GM12878 (cell line): ENCODE data around the gene TMEM39B. TPM values are rescaled to one million over a fixed set of nuclear protein-coding genes. Genes with fewer than 3 reads are reported as not detected.

Experiments
- CBX5 ChIP-seq: sonication (generic); IDR thresholded peaks from 2 replicates; pipeline ENCODE4 v1.6.1; 2016; ENCODE audit warnings: low read depth, moderate library complexity, mild to moderate bottlenecking, inconsistent platforms
- IRF4 ChIP-seq: IDR thresholded peaks from 2 replicates; pipeline ENCODE4 v1.6.1; 2011; ENCODE audit warnings: low read depth, low read length
- KAT2A ChIP-seq: conservative IDR thresholded peaks from 2 replicates; pipeline ENCODE4 v1.6.1; 2011; ENCODE audit warnings: low read depth, low read length; ENCODE audit not compliant: control insufficient read depth
- POLR2AphosphoS5 ChIP-seq: IDR thresholded peaks from 2 replicates; pipeline ENCODE4 v1.6.1; 2011; ENCODE audit warnings: mild to moderate bottlenecking, low read length, inconsistent platforms
- TBL1XR1 ChIP-seq: IDR thresholded peaks from 2 replicates; pipeline ENCODE4 v1.6.1; 2012; ENCODE audit warnings: low read depth, low read length, improper control_type of control experiment
- ZNF24 ChIP-seq: fragments of 450-650 bp; IDR thresholded peaks from 2 replicates; pipeline ENCODE4 v1.6.1; 2017; ENCODE audit warnings: antibody characterized with exemption, mild to moderate bottlenecking
- polyA plus RNA-seq, 11 experiments: library from polyadenylated mRNA; depleted of rRNA in 4 of 11; unstranded in 6 of 11; stranded (reverse) in 5 of 11; fragments of >200 nt; fragmentation: Nextera tagmentation in 4 of 11; fragmentation: Illumina TruSeq in 1 of 11; extraction: Ambion mirVana in 4 of 11; extraction: Trizol in 1 of 11; gene quantifications; 1 replicate in 1 of 11; 2 replicates in 10 of 11; pipeline versions ENCODE4 v1.2.1 to v1.2.3, GENCODE V29; 2011 to 2016; ENCODE audit warnings: inconsistent platforms in 2 of 11, missing spikeins in 2 of 11, low read depth in 1 of 11
- total RNA-seq, 4 experiments: library from RNA; depleted of rRNA in 3 of 4; stranded (reverse); fragments of >200 nt in 3 of 4; fragmentation: Illumina TruSeq in 1 of 4; extraction: Trizol in 1 of 4; gene quantifications; 2 replicates each; pipeline versions ENCODE4 v1.2.1 to v1.2.3, GENCODE V29; 2013 to 2021
- TF ChIP-seq, protein P1 (sequence below): fragments of 150-350 bp; IDR thresholded peaks from 2 replicates; pipeline ENCODE4 v1.6.1; 2014; ENCODE audit warnings: mild to moderate bottlenecking, low read depth, low read length
- TF ChIP-seq, protein P2 (sequence below): IDR thresholded peaks from 2 replicates; pipeline ENCODE4 v1.6.1; 2012; ENCODE audit warnings: low read depth, low read length, improper control_type of control experiment
- TF ChIP-seq, protein P3 (sequence below): IDR thresholded peaks from 2 replicates; pipeline ENCODE4 v1.6.1; 2012; ENCODE audit warnings: low read length, inconsistent platforms
- TF ChIP-seq, protein P4 (sequence below): fragments of 450-650 bp; formaldehyde crosslinking; IDR thresholded peaks from 2 replicates; pipeline ENCODE4 v1.5.0; 2022; ENCODE audit warnings: mild to moderate bottlenecking, missing genetic modification characterization
- TF ChIP-seq, protein P5 (sequence below): fragments of 450-650 bp; IDR thresholded peaks from 2 replicates; pipeline ENCODE4 v1.6.1; 2017; ENCODE audit warnings: mild to moderate bottlenecking, moderate library complexity
- TF ChIP-seq, protein P6 (sequence below): IDR thresholded peaks from 2 replicates; pipeline ENCODE4 v1.6.1; 2012; ENCODE audit warnings: mild to moderate bottlenecking, low read depth, low read length

The TMEM39B gene
- total and polyA plus RNA-seq, 10 of the 15 experiments (the other 5 are each of a cell fraction or from before 2014, with no cell fraction given): 2.3 to 27.2 (median 12.3) TPM

DNA sequence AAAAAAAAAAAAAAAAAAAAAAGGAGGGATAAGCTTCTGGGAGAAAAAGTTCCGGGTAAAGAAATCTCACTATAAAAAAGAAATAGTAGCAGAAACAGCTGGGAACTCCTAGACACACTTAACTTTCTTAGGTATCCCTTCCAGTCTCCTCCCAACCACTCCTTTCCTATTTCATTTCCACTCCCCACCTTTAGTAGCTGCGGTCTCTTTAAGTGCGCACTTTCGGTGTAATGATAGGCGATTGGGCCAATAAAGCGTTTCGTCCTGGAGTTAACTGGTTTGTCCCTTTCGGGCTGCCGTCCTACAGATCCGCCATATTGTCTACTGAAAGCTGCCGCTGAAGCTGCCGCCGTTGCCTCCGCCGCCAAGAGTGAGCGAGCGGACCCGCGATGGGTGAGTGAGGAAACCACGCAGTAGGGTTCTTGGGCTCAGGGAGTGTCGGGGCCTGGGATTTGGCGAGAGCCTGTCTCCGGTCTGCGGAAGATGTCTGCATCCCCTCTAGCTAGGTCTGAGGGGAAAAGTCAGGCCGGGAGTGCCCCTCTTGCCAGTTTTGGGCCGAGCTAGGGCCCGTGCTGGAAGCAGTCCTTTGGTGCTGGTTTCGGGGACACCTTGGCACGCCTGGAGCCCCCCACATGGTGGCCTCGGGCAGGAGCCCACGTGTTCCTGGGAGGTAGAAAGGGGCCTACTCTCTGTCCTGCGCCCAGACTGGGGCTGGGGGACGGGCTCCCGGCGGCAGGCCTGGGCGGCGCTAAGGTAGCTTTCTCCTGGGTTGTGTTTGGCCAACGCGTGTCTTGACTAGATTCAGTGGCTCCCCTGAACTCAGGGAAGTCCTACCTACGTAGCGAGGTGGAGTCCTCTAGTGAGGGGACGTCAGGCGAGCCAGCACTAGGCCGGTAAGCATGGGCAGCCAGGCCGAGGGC is 35.3 kb downstream of the TMEM39B start, which contains the start of gene KPNA6 (continued):
- TF ChIP-seq IRF4 (0 out of 2 replicates have a peak, but pooled peaks have one; percentile 2), KAT2A (no peak), ZNF24 (no peak), POLR2AphosphoS5 (peak; percentile 78), TBL1XR1 (no peak), CBX5 (no peak)
- TF ChIP-seq, protein P1, sequence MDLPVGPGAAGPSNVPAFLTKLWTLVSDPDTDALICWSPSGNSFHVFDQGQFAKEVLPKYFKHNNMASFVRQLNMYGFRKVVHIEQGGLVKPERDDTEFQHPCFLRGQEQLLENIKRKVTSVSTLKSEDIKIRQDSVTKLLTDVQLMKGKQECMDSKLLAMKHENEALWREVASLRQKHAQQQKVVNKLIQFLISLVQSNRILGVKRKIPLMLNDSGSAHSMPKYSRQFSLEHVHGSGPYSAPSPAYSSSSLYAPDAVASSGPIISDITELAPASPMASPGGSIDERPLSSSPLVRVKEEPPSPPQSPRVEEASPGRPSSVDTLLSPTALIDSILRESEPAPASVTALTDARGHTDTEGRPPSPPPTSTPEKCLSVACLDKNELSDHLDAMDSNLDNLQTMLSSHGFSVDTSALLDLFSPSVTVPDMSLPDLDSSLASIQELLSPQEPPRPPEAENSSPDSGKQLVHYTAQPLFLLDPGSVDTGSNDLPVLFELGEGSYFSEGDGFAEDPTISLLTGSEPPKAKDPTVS: no peak
- TF ChIP-seq, protein P2, sequence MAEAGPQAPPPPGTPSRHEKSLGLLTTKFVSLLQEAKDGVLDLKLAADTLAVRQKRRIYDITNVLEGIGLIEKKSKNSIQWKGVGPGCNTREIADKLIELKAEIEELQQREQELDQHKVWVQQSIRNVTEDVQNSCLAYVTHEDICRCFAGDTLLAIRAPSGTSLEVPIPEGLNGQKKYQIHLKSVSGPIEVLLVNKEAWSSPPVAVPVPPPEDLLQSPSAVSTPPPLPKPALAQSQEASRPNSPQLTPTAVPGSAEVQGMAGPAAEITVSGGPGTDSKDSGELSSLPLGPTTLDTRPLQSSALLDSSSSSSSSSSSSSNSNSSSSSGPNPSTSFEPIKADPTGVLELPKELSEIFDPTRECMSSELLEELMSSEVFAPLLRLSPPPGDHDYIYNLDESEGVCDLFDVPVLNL: 0 out of 2 replicates have a peak, but pooled peaks have one; percentile 45
- TF ChIP-seq, protein P3, sequence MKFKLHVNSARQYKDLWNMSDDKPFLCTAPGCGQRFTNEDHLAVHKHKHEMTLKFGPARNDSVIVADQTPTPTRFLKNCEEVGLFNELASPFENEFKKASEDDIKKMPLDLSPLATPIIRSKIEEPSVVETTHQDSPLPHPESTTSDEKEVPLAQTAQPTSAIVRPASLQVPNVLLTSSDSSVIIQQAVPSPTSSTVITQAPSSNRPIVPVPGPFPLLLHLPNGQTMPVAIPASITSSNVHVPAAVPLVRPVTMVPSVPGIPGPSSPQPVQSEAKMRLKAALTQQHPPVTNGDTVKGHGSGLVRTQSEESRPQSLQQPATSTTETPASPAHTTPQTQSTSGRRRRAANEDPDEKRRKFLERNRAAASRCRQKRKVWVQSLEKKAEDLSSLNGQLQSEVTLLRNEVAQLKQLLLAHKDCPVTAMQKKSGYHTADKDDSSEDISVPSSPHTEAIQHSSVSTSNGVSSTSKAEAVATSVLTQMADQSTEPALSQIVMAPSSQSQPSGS: no peak
- TF ChIP-seq, protein P4, sequence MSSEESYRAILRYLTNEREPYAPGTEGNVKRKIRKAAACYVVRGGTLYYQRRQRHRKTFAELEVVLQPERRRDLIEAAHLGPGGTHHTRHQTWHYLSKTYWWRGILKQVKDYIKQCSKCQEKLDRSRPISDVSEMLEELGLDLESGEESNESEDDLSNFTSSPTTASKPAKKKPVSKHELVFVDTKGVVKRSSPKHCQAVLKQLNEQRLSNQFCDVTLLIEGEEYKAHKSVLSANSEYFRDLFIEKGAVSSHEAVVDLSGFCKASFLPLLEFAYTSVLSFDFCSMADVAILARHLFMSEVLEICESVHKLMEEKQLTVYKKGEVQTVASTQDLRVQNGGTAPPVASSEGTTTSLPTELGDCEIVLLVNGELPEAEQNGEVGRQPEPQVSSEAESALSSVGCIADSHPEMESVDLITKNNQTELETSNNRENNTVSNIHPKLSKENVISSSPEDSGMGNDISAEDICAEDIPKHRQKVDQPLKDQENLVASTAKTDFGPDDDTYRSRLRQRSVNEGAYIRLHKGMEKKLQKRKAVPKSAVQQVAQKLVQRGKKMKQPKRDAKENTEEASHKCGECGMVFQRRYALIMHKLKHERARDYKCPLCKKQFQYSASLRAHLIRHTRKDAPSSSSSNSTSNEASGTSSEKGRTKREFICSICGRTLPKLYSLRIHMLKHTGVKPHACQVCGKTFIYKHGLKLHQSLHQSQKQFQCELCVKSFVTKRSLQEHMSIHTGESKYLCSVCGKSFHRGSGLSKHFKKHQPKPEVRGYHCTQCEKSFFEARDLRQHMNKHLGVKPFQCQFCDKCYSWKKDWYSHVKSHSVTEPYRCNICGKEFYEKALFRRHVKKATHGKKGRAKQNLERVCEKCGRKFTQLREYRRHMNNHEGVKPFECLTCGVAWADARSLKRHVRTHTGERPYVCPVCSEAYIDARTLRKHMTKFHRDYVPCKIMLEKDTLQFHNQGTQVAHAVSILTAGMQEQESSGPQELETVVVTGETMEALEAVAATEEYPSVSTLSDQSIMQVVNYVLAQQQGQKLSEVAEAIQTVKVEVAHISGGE (CRISPR knock-in tag): no peak
- TF ChIP-seq, protein P5, sequence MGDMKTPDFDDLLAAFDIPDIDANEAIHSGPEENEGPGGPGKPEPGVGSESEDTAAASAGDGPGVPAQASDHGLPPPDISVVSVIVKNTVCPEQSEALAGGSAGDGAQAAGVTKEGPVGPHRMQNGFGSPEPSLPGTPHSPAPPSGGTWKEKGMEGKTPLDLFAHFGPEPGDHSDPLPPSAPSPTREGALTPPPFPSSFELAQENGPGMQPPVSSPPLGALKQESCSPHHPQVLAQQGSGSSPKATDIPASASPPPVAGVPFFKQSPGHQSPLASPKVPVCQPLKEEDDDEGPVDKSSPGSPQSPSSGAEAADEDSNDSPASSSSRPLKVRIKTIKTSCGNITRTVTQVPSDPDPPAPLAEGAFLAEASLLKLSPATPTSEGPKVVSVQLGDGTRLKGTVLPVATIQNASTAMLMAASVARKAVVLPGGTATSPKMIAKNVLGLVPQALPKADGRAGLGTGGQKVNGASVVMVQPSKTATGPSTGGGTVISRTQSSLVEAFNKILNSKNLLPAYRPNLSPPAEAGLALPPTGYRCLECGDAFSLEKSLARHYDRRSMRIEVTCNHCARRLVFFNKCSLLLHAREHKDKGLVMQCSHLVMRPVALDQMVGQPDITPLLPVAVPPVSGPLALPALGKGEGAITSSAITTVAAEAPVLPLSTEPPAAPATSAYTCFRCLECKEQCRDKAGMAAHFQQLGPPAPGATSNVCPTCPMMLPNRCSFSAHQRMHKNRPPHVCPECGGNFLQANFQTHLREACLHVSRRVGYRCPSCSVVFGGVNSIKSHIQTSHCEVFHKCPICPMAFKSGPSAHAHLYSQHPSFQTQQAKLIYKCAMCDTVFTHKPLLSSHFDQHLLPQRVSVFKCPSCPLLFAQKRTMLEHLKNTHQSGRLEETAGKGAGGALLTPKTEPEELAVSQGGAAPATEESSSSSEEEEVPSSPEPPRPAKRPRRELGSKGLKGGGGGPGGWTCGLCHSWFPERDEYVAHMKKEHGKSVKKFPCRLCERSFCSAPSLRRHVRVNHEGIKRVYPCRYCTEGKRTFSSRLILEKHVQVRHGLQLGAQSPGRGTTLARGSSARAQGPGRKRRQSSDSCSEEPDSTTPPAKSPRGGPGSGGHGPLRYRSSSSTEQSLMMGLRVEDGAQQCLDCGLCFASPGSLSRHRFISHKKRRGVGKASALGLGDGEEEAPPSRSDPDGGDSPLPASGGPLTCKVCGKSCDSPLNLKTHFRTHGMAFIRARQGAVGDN: no peak
- TF ChIP-seq, protein P6, sequence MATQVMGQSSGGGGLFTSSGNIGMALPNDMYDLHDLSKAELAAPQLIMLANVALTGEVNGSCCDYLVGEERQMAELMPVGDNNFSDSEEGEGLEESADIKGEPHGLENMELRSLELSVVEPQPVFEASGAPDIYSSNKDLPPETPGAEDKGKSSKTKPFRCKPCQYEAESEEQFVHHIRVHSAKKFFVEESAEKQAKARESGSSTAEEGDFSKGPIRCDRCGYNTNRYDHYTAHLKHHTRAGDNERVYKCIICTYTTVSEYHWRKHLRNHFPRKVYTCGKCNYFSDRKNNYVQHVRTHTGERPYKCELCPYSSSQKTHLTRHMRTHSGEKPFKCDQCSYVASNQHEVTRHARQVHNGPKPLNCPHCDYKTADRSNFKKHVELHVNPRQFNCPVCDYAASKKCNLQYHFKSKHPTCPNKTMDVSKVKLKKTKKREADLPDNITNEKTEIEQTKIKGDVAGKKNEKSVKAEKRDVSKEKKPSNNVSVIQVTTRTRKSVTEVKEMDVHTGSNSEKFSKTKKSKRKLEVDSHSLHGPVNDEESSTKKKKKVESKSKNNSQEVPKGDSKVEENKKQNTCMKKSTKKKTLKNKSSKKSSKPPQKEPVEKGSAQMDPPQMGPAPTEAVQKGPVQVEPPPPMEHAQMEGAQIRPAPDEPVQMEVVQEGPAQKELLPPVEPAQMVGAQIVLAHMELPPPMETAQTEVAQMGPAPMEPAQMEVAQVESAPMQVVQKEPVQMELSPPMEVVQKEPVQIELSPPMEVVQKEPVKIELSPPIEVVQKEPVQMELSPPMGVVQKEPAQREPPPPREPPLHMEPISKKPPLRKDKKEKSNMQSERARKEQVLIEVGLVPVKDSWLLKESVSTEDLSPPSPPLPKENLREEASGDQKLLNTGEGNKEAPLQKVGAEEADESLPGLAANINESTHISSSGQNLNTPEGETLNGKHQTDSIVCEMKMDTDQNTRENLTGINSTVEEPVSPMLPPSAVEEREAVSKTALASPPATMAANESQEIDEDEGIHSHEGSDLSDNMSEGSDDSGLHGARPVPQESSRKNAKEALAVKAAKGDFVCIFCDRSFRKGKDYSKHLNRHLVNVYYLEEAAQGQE: no peak
